T-helper 2 cell (primary cell): Measurements from ENCODE around the gene OSBPL1A.

ENCODE experiments used
- DNase-seq, 5 experiments: peaks; one replicate each; pipeline versions ENCODE4 v3.0.0 to v3.0.0-alpha.2; 2012 to 2022

Gene OSBPL1A

DNA sequence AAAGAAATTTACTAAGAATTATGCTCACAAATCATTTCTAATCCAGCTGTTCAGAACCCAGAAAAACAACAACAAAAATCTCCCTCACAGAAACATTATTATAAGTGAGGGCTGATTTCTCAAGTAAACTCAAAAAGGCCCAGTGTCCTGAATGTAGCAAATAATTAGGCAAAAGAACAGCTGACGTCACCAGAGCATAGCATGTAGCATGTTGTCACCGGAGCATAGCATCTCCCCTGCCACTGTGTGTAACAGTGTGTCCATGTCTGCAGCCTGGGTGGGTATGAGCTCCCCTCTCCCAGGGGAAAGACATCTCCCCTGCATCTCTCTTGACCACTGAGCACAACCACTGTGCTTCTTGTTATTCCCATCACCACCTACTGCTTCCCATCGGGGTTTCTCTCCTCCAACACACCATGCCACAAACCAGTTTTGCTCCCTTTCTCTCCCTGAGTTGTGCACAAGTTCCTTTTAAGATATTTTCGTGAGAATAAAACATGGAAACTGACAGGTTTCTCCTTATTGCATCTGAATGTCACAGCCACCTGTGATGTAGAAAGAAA lies 132.0 kb downstream of the OSBPL1A start:
- DNase-seq, result no peak

DNA sequence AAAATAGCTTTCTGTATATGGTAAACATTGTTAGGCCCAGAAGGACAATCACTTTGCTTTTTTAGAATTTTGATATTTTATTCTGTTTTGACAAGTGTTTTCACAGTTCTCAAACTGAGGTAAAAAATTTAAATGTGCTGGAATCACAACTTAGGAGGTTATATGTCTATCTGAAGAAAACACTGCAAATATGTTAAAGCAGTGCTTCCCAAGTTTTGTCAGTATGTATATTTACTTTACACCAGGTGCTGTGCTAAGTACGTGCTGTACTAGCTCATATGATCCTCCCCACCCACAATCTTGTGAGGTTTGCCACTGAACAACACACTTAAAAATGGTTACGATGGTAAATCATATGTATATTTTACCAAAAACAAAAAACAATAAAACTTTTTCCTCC lies 134.6 kb downstream of the OSBPL1A start:
- no peak for DNase-seq

DNA sequence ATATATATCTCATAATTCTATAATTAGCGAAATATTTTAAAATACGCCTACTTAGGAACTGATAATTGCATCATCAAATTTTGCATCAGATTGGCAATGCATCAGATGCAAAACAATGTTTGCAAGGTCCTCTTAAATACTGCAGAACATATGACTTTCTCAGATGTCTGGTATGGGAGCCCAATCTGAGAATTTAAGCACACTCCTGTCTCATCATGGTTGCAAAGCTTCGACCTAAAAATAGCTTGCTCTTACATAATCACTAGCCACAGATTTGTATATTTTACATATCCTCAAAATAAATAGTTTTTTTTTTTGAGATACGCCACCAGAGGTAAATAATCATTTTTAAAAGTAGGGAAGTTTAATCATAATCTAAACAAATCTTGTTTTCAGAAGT lies 135.5 kb downstream of the OSBPL1A start:
- DNase-seq, result no peak

DNA sequence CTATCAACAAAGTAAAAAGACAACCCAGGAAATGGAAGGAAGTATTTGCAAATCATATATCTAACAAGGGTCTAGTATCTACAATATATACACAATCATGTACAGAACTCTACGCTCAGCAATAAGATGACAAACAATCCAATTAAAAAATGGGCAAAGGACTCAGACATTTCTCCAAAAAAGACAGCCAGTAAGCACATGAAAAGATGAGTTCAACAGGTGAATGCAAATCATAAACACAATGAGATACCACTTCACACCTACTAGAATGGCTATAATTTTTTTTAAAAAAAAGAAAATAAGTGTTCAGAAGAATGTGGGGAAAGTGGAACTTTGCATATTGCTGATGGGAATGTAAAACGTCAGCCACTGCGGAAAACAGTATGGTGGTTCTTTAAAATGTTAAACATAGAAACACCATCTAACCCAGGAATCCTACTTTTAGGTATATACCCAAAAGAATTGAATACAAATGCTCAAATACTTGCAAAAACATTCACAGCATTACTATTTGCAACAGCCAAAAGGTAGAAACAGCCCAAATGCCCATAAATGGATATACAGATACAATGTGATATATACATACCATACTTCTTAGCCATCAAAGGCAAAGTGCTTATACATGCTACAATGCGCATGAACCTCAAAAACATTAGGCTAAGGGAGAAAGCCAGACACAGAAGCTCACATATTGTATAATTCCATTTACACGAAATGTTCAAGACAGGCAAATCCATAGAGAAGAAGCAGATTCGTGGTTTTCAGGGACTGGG lies 137.6 kb downstream of the OSBPL1A start:
- no peak for DNase-seq

DNA sequence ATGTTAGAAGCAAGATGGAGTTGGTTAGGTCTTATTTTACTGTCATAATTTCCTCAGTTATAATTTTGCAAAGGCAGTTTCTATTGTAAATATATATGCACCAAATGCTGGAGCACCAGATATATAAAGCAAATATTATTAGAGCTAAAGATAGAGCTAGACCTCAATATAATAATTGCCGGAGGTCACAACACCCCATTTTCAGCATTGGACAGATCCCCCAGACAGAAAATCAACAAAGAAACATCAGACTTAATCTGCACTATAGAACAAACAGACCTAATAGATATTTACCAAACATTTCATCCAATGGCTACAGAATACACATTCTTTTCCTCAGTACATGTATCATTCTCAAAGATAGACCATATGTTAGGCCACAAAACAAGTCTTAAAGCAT lies 143.6 kb downstream of the OSBPL1A start:
- no peak for DNase-seq

DNA sequence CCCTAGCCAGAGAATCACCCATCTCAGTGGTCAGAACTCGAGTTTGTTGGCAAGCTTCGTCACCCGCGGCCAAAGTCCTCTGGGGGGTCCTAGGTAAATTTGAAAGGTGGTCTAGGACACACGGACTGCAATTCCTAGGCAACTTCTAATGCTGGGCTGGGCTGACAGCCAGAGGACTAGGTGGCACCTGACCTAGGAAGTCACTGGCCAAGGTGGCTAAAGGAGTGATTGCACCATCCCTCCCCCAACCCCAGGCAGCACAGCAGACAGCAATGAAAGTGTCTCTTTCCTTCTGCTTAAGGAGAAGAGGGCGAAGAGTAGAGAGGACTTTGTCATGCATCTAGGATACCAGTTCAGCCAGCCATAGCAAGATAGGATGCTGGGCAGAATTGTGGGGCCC lies 147.9 kb downstream of the OSBPL1A start:
- no peak for DNase-seq

DNA sequence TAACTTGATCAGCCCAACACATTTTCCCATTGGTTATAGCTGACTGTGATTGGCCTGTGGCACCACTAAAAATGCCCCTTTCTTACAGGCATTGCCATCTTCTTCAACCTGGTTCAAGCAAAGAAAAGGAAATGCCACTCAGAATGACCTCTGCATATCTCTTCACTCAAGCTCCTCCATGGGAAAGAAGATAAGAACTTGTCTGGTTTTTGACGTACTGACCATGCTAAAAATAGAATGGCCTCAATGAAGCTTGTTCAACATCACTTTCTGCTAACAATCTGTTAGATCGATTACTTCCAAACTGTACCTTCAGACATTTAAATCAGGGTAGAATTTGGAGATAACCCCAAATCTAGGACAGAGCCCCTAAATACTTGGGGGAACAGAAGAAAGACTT lies 149.3 kb downstream of the OSBPL1A start:
- no peak for DNase-seq

DNA sequence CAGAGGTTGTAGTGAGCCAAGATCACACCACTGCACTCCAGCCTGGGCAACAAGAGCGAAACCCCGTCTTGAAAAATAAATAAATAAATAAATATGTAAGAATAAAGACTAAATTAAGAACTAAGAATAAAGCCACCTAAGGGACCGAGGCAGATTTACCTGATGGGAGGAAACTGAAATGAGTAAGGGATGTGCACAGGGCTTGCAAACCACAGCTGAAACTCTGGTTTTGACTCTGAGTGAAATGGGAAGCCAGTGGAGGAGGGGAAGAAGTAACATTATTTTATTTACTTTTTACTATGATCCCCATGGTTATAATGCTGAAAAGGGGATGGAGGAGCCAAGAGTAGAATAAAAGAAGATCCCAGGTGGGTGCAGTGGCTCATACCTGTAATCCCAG lies 151.5 kb downstream of the OSBPL1A start:
- DNase-seq, result peak in 1 of 5 experiments; percentile 88

DNA sequence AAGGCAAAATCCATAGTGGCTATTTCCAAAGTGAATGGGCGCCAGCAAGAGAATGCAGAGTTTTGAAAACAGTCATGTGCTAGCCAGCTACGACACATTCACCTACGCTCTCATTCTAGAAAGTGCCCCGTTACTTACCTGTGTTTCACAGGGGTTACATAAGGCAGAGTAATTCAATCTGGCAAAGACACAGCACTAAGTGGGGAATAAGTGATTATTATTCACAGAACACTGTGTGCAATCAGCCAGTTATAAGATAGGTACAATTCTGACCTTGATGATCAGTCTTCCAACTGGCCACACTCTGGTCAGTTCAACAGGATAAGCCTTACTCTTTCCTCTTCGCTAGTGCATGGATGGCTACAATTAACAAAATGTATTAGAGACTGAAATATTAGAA lies 152.9 kb downstream of the OSBPL1A start:
- no peak for DNase-seq

DNA sequence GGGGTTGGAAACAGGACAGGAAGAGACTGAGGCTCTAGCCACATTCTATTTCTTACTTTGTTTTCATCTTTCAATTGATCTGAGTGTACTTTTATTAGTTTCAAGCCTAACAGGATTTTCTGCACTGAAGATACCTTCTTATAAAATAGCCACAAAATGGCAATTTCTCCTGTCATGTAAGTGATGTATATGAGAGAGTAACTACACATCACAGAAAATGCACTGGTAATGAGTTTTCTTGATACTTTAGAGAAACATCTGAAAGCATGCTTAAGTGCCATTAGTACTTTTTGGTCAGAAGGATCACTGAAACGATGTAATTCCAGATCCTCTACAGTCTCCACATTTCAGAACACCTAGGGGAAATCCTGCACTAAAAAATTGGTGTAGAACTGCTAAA lies 153.9 kb downstream of the OSBPL1A start:
- peak in 1 of 5 experiments; percentile 37 for DNase-seq

DNA sequence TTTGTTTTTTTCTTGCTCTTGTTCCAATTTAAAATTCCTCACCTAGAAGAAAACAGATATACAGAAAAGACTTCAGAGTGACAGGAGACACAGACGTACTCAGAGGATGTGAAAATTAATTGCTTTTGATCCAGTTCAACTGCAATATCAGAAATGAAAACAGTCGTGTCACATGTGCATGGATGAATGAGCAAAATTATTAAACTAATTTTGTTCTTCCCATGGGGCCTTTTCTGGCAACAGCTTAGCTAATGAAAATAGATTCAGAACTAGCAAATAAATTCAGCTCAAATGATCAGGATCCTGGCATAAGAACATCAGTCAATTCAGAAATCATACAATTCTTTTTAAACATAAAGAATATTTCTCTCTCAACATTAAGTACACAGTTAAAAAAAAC lies 158.3 kb downstream of the OSBPL1A start:
- DNase-seq, result no peak

DNA sequence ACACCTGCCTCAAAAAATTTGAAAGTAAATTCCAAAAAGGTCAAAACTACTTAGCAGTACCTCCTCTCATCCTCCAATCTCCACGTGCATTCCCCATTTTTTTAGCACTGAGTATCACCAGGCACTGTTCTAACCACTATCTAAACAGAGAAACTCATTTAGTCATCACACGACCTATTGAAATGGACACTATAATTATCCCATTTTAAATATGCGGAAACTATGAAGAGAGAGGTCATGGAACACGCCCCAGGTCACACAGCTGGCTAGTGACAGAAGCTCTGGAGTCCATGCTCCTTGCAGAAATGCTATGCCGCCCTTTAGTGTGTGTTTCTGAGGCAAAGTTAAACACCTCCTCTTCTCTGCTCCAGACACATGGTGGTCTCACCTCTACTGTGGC lies 159.2 kb downstream of the OSBPL1A start:
- no peak for DNase-seq

DNA sequence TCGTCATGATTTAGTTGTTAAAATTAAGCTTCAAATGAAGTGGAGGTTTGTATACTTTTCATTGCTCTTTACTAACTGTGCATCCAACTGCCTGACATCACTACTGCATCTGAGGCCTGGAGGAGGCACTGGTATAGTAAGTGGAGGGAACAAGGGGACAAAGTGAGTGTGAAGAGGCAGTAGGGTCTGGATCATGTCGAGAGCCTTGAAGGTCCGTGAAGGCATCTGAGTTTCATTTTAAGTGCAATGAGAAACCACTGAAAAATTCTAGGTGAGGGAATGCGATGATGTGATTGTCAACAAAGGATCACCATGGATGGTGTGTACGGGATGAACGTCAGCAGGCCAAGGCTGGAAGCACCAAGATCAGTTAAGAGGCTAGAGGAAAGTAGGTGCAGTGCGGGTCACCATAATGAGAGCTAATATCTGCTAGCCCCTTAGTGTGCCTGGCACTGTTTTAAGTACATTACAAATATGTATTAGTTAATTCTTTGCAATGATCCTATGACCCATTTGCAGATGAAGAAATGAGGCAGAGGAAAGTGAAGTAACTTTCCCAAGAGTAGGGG lies 162.7 kb downstream of the OSBPL1A start:
- DNase-seq, result no peak

DNA sequence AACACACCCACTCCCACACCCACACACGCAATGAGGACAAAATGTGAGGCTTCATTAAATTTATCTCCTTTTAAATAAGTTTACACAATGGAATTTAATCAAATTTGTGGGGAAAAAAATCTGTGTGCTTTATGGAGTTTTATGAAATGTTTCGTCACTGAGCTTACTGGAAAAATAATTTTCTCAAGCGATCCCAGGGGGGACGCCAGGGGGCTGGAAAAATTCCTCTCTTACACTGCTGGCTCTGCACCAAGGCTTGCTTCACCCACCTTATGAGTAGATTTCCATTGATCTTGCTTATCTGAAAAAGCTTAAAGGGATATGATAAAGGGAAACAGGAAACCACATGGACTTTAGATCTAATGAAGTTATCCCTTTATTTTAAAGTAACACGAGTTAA lies 163.3 kb downstream of the OSBPL1A start:
- DNase-seq, result no peak

DNA sequence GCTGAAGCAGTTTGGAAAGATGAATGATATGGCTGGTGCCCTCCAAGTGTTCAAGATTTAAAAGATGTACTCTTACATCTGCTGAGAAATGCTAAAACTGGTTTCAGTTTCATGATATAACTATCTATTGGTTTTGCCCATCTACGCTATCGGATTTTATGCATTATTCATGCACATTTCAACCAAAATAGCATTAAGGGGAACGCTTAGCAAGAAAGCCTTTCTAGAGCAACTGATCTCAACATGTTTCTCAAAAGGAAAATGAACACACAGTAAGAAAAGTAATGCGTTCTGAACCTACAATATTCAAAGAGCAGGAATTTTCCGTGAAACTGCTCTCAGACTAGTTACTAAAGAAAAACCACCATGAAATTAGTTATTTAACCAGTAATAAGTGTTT lies 164.8 kb downstream of the OSBPL1A start:
- DNase-seq, result peak in 1 of 5 experiments; percentile 9

DNA sequence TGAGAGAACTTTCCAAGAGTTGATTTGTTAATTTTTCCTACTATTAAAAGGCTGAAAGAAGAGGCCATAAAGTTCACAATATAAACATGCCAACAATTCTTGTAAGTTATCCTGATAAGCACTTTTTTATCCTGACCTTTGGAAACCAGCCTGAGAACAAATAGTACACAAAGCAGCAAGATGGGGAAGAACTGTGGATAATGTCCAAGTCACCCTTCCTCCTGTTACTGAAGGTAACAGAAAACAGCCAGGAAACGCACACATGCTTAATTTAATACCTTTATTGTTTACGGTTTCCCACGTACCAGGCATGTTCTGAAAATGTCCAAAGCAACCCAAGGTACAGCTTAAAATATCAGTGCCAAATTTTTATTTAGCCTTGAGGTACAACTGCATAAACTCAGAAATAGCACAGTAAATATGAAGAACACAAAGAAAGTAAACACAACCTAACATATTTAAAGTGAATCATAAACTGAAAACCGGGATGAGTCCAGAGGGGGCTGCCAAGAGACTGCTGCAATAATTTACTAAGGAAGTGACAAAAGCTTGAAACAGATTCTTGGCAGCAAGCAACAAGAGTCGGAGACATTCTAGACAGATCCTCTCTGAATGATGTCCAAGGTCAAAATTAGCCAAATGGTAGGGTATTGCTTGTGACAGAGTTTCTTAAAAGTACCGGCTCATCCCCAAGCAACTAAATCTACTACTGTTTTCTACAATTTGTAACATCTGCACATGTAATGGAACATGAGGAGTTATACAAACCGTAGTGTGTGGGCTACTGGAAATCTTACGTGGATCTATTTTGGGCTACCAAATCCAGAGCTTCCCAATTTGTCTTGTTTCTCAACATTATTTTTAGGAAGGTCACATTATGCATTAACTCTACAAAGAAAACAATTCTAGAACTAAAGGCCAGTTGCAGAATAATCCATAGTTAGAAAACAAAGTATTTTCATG lies 165.6 kb downstream of the OSBPL1A start:
- DNase-seq, result no peak

DNA sequence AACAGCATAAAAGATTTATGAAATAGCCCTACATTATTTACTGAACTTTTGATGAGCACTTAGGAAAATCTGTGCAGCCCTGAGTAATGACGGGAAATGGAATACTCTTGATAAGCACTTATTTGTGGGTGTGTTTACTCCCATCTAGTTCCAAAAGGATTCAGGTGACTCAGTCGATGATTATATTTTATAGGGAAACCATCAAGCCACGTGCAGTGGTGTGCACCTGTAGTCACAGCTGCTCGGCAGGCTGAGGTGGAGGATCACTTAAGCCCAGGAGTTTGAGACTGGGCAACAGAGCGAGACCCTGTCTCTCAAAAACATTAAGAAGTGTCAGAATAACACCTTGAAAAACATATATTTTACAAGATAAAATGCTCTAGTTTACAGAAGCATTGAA lies 166.9 kb downstream of the OSBPL1A start:
- no peak for DNase-seq

DNA sequence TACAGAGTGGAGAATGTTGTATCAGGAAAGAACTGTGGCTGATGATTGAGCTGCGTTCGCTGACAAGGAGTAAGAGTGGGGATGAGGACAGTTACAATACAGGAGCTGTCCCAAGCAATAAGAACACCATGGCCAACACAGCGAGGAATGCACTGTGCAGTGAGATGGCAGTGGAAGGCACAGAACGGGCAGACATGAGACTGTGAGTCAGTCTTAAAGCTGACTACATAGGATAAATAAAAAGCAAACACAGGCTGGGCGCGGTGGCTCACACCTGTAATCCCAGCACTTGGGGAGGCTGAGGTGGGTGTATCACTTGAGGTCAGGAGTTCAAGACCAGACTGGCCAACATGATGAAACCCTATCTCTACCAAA lies 169.0 kb downstream of the OSBPL1A start:
- no peak for DNase-seq

DNA sequence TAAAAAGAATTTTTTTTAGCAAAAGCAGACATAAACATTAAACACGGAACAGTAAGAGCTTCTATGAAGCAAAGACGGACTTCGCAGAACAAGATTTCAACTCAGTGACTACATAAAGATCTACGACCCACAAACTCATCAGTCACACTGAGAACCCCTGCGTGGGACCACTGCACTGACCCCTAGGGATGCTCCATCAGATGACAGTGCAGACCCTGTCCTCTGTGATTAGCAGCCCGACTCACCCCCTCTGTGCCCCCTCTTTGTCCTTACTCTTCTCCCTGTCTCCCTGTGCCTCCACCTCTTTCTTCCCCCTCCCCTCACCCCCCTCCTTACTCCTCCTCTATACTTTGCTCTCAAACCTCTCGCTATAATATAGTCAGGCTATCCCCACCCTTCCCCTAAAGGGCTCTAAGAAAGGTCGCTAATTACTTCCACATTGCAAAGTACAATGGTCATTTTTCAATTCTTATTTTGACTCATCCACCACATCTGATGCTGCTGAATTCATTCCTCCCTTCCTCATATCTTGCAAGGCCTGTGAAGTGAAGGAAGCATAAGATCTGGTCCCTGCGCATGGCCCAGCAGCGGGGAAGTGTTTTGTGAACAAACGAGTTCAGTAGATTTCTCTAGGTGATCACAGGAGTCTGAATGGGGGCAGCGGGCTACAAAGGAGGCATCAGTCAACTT lies 169.5 kb downstream of the OSBPL1A start:
- no peak for DNase-seq

DNA sequence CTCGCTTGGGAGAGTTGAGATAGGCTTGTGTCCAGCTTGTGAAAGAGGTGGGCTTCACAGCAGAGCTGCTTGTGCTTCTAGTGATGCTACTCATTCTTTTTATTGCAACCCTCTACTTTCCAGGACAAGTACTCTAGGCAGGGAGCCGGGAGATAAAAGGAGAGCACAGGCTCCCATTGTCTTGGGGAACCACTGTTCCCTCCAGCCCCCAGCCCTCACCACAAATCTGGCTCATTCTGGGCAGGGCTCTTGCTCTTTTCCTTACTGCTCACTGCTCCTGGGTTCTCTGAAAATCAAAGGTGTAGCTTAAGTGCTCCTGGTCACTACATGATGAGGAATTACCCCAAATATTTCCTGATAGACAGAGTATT lies 177.3 kb downstream of the OSBPL1A start:
- no peak for DNase-seq

DNA sequence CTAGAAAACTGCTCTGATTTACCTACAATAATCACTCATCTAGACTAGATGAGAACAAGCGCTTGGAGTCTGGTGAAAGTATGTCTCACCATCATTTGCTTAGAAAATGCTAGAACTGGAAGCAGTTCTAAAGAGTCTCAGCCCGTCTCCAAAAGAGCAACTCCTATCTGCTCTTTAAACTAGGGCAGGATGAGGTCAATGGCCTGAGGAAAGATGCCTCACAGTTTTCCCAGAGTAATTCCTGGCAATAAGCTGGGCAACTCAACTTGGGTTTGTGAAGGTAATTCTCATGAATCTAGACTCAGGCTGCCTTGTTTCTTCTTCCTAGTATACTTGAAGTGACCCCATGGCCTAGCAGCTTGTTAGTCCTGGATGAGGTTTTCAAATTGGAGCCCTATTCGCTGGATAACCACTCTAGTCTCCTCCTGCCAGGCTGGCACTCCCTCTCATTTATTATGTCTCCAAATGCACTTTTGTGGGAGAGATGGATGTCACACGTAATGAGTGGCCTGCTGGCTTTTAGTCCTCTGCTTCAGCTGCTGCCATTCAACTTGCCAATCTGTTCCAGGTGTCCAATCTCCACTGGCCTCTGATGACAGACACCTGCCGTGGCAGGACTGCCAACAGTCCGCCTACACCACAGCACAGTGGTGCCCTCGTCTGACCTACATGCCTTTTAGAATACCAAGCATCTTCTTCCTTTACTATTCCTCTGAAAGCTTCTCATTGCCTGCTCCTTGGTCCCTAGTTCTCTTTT lies 177.9 kb downstream of the OSBPL1A start:
- no peak for DNase-seq

DNA sequence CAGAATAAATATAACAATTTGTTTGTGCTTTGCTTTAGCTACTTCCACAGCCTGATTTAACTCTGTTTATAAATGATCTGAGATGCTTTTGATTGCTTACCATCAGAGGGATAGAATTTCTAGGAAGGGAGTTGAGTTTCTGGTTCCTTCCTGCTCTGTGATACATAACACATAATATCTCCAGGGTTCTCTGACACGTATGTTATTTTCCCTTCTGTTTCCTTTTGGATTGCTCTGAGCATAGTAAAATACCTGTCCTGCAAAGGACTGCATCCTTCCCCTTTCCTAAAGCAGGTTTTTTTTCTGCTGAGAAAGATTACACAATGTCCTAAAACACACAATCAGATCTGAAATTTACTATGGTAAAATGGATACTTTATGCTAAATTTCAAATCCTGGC lies 182.7 kb downstream of the OSBPL1A start:
- no peak for DNase-seq
